Endothelial cell of umbilical vein (primary cell): ENCODE data around the gene PARP1.

Source experiments
- JUN ChIP-seq: IDR thresholded peaks from 2 replicates; pipeline ENCODE4 v1.6.1; 2011; ENCODE audit warnings: borderline replicate concordance, low read depth; ENCODE audit not compliant: insufficient read length, insufficient read depth
- POLR2A ChIP-seq: IDR thresholded peaks from 2 replicates; pipeline ENCODE4 v1.6.1; 2012; ENCODE audit warnings: low read depth, mild to moderate bottlenecking, control low read depth, low read length
- TF ChIP-seq, protein P1 (sequence below), 2 donors: IDR thresholded peaks; 1 replicate in 1 of 2; 2 replicates in 1 of 2; pipeline ENCODE4 v1.5.1; 2011; ENCODE audit warnings: low read length in 2 of 2, mild to moderate bottlenecking in 2 of 2, moderate library complexity in 2 of 2, control low read depth in 1 of 2, inconsistent platforms in 1 of 2, low read depth in 1 of 2; ENCODE audit not compliant: insufficient read depth in 1 of 2; ENCODE audit errors: extremely low read depth in 1 of 2

DNA sequence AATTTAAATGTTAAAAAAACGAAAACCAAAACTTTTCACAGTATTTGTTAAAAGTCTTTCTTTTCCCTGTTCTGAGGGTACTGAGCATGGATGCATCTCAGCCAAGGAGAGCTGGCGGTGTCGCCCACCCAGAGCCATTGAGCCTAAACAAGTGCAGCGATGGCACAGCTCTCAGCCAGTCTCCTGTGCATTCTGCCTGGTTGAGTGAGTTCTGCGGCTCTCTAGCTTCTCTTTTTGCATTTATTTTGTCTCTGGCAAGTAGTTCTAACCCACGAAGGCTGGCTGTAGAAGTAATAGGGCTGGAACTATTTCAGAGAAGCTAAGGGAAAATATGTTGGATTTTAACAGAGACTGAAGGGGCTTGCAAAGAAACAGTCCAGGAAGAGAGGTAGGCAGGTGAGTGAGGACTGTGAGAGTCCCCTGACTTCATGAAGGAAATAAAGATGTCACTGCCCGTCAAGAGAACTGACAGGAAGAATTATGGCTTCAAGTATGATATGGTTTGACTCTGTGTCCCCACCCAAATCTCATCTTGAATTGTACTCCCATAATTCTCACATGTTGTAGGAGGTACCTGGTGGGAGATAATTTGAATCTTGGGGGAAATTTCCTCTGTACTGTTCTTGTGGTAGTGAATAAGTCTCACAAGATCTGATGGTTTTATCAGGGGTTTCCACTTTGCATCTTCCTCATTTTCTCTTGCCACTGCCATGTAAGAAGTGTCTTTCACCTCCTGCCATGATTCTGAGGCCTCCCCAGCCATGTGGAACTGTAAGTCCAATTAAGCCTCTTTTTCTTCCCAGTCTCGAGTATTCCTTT is 63.2 kb downstream of the PARP1 start:
- TF ChIP-seq, protein P1, sequence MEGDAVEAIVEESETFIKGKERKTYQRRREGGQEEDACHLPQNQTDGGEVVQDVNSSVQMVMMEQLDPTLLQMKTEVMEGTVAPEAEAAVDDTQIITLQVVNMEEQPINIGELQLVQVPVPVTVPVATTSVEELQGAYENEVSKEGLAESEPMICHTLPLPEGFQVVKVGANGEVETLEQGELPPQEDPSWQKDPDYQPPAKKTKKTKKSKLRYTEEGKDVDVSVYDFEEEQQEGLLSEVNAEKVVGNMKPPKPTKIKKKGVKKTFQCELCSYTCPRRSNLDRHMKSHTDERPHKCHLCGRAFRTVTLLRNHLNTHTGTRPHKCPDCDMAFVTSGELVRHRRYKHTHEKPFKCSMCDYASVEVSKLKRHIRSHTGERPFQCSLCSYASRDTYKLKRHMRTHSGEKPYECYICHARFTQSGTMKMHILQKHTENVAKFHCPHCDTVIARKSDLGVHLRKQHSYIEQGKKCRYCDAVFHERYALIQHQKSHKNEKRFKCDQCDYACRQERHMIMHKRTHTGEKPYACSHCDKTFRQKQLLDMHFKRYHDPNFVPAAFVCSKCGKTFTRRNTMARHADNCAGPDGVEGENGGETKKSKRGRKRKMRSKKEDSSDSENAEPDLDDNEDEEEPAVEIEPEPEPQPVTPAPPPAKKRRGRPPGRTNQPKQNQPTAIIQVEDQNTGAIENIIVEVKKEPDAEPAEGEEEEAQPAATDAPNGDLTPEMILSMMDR (IDR thresholded peaks at IDR 0.05; ENCODE audit: extremely low read depth in 1 of 2, insufficient read depth in 1 of 2, low read depth in 1 of 2, low read length in 2 of 2): no peak
- no peak for TF ChIP-seq JUN
- TF ChIP-seq POLR2A: no peak
